Esophagus muscularis mucosa (tissue), 4 donors: ENCODE measurements around the gene OXT.

Experiments used
- CTCF ChIP-seq, 3 experiments: fragments of 200-600 bp in 2 of 3; fragments of 450-650 bp in 1 of 3; sonication (generic) in 2 of 3; IDR thresholded peaks; one replicate each; pipeline ENCODE4 v1.5.1; 2017 to 2019; ENCODE audit warnings: antibody characterized with exemption in 3 of 3, mild to moderate bottlenecking in 2 of 3, moderate library complexity in 1 of 3
- EP300 ChIP-seq: sonication (generic); formaldehyde crosslinking; IDR thresholded peaks from one replicate; pipeline ENCODE4 v1.6.1; 2017; ENCODE audit warnings: antibody characterized with exemption
- POLR2A ChIP-seq: fragments of 450-650 bp; IDR thresholded peaks from one replicate; pipeline ENCODE4 v1.6.1; 2017; ENCODE audit warnings: antibody characterized with exemption, moderate library complexity, mild to moderate bottlenecking, low read depth
- POLR2AphosphoS5 ChIP-seq, 2 donors: sonication (generic); formaldehyde crosslinking; IDR thresholded peaks; one replicate each; pipeline ENCODE4 v1.6.1; 2017; ENCODE audit warnings: antibody characterized with exemption in 2 of 2

DNA sequence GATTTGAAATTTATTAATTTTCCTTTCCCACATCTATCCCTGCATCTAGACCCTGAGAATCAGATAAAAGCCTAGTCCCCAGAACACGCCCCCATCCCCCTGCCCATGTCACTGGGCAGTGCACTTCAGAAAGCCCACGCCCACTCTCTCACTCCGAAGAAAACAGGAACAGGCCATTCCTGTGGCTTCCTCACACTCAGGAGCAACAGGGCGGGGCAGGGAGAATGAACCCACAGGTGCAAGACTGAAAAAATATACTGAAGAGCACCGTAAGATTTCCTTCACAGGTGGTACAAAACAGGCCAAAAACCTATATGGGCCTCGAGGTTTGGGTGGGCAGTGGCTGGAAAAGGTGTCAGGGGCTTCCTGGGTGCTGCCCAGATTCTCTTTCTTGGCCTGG, 3.4 kb downstream of the OXT start:
- TF ChIP-seq CTCF (IDR thresholded peaks at IDR 0.05) = no peak
- TF ChIP-seq EP300 = no peak
- TF ChIP-seq POLR2AphosphoS5 (IDR thresholded peaks at IDR 0.05) = no peak
- no peak for TF ChIP-seq POLR2A
